Keratinocyte (primary cell): ENCODE results near the gene TENM4. TPM values are rescaled to one million over a fixed set of nuclear protein-coding genes. Genes with fewer than 3 reads are reported as not detected.

Experiments used
- DNase-seq: peaks from one replicate; pipeline ENCODE4 v3.0.0-alpha.2; 2011; ENCODE audit warnings: low read depth, missing footprints, low spot score
- FAIRE-seq: peaks from 2 replicates; lab custom pipeline; 2011; peaks lifted over from hg19 to GRCh38; lab: Jason Lieb, UNC
- H2AFZ ChIP-seq: 2 replicates; pipeline ENCODE4 v1.6.0; 2012; ENCODE audit warnings: low read length, control low read depth, inconsistent platforms; ENCODE audit not compliant: control insufficient read depth
- H3K27ac ChIP-seq: 2 replicates; pipeline ENCODE4 v1.5.1; 2011; ENCODE audit warnings: low read length; ENCODE audit not compliant: control insufficient read depth, insufficient read depth
- H3K27me3 ChIP-seq: 3 replicates; pipeline ENCODE4 v1.6.0; 2011; ENCODE audit warnings: low read length; ENCODE audit not compliant: control insufficient read depth, insufficient read depth; ENCODE audit errors: extremely low read depth
- H3K36me3 ChIP-seq, 2 experiments: 2 replicates in 1 of 2; 3 replicates in 1 of 2; pipeline ENCODE4 v1.5.1; 2011; ENCODE audit warnings: low read length in 2 of 2, mild to moderate bottlenecking in 1 of 2; ENCODE audit not compliant: control insufficient read depth in 2 of 2, insufficient read depth in 2 of 2; ENCODE audit errors: extremely low read depth in 1 of 2
- H3K4me1 ChIP-seq: 3 replicates; pipeline ENCODE4 v1.5.1; 2011; ENCODE audit warnings: low read length; ENCODE audit not compliant: control insufficient read depth, insufficient read depth; ENCODE audit errors: extremely low read depth
- H3K4me2 ChIP-seq: 3 replicates; pipeline ENCODE4 v1.6.0; 2011; ENCODE audit warnings: low read depth, low read length; ENCODE audit not compliant: control insufficient read depth, insufficient read depth; ENCODE audit errors: extremely low read depth
- H3K4me3 ChIP-seq, 3 experiments: fragments of 200-600 bp in 1 of 3; sonication (generic) in 1 of 3; 2 replicates in 2 of 3; 3 replicates in 1 of 3; pipeline ENCODE4 v1.5.1; 2011 to 2016; ENCODE audit warnings: low read length in 3 of 3, mild to moderate bottlenecking in 3 of 3, control low read depth in 2 of 3, inconsistent platforms in 1 of 3, low read depth in 1 of 3, mixed read lengths in 1 of 3, mixed run types in 1 of 3, moderate library complexity in 1 of 3; ENCODE audit not compliant: control insufficient read depth in 2 of 3, insufficient read depth in 2 of 3; ENCODE audit errors: extremely low read depth in 1 of 3
- H3K79me2 ChIP-seq: 2 replicates; pipeline ENCODE4 v1.6.0; 2012; ENCODE audit warnings: low read length; ENCODE audit not compliant: control insufficient read depth, insufficient read depth
- H3K9ac ChIP-seq: 3 replicates; pipeline ENCODE4 v1.6.0; 2011; ENCODE audit warnings: low read length; ENCODE audit not compliant: control insufficient read depth, insufficient read depth; ENCODE audit errors: extremely low read depth
- H3K9me1 ChIP-seq: 3 replicates; pipeline ENCODE4 v1.6.0; 2011; ENCODE audit warnings: low read length; ENCODE audit not compliant: control insufficient read depth, insufficient read depth; ENCODE audit errors: extremely low read depth
- H3K9me3 ChIP-seq: 2 replicates; pipeline ENCODE4 v1.5.1; 2012; ENCODE audit warnings: low read depth, low read length; ENCODE audit not compliant: control insufficient read depth
- H4K20me1 ChIP-seq: 3 replicates; pipeline ENCODE4 v1.6.0; 2011; ENCODE audit warnings: low read length; ENCODE audit not compliant: control insufficient read depth, insufficient read depth; ENCODE audit errors: extremely low read depth
- CTCF ChIP-seq, 3 experiments: IDR thresholded peaks in 1 of 3; conservative IDR thresholded peaks in 1 of 3; optimal IDR thresholded peaks in 1 of 3; 2 replicates in 2 of 3; 3 replicates in 1 of 3; pipeline versions ENCODE3 to v1.5.1; 2011; ENCODE audit warnings: low read length in 3 of 3, mild to moderate bottlenecking in 3 of 3, moderate library complexity in 2 of 3, control low read depth in 1 of 3, inconsistent platforms in 1 of 3; ENCODE audit not compliant: insufficient read depth in 2 of 3; ENCODE audit errors: extremely low read depth in 1 of 3
- EZH2 ChIP-seq: IDR thresholded peaks from one replicate; pipeline ENCODE4 v1.6.1; 2012; ENCODE audit warnings: inconsistent platforms, mild to moderate bottlenecking, low read length, moderate library complexity
- dilution Hi-C: fragments of 300-500 bp; cut with MboI; formaldehyde crosslinking; loops from one replicate; pipeline ENCODE4 v1.7.0; 2020; ENCODE audit warnings: low sequenced_read_pairs; ENCODE audit not compliant: extremely low pct_ligation_motif_present
- polyA plus RNA-seq, 5 experiments: library from polyadenylated mRNA; depleted of rRNA in 3 of 5; stranded (reverse) in 3 of 5; stranded (forward) in 1 of 5; unstranded in 1 of 5; fragments of >200 nt; gene quantifications; 1 replicate in 1 of 5; 2 replicates in 3 of 5; 3 replicates in 1 of 5; pipeline versions ENCODE4 v1.2.1 to v1.2.3, GENCODE V29; 2011 to 2012; ENCODE audit warnings: missing spikeins in 2 of 5, low read depth in 1 of 5, low replicate concordance in 1 of 5

The TENM4 gene
- polyA plus RNA-seq, 1 donor (not counting 4 experiments of a cell fraction or from before 2014, with no cell fraction given) = 3.5 TPM

DNA sequence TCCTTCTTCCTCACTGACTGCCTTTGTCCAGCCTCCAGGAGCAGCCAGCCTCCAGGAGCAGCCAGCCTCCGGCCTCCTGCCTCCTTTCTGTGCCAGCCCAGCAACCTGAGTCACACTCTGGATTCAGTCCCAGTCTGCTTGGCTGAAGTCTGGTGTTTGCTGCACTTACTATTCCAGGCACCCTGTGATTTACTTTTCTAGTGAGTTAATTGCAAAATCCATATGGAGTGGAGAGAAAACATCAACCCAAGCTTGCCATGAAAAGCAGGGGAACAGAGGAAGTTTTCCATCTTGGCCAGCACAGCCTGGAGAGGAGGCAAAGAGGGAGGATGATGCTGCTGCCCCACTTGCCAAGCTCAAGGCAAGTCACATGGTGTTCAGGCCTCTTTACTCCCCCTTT, 400.5 kb downstream of the TENM4 start:
- FAIRE-seq = no peak

GRCh38 chr11:79039122-79039521, 401.7 kb downstream of the TENM4 start:
- no peak for FAIRE-seq

More for the DNA sequence above, 400.5 kb downstream of the TENM4 start:
- no peak overlapping the region for H2AFZ ChIP-seq
- no peaks in the 10 kb centered on the region for H3K27me3 ChIP-seq
- H3K27ac ChIP-seq = no peak overlapping the region
- H4K20me1 ChIP-seq = no peaks in the 10 kb centered on the region
- H3K36me3 ChIP-seq = no peaks in the 10 kb centered on the region
- H3K9ac ChIP-seq = no peak overlapping the region
- no peaks in the 10 kb centered on the region for H3K9me3 ChIP-seq
- H3K79me2 ChIP-seq = no peaks in the 10 kb centered on the region
- dilution Hi-C loops = no loop called here
- no peak for DNase-seq
- TF ChIP-seq EZH2 (no peak), CTCF (optimal IDR thresholded peaks at IDR 0.05 in 1 of 3, IDR thresholded peaks at IDR 0.05 in 1 of 3, conservative IDR thresholded peaks at IDR 0.05 in 1 of 3; ENCODE audit: extremely low read depth in 1 of 3, insufficient read depth in 2 of 3, low read length in 3 of 3) (no peak)
- H3K4me3 ChIP-seq = no peak overlapping the region
- no peaks in the 10 kb centered on the region for H3K9me1 ChIP-seq
- no peak overlapping the region for H3K4me2 ChIP-seq
- peaks cover 27% of the 10 kb centered on the region for H3K4me1 ChIP-seq

More at GRCh38 chr11:79039122-79039521, 401.7 kb downstream of the TENM4 start:
- Histone ChIP-seq H2AFZ (no peak overlapping the region), H3K27ac (no peak overlapping the region), H3K27me3 (no peaks in the 10 kb centered on the region), H3K9me1 (no peaks in the 10 kb centered on the region), H3K36me3 (no peaks in the 10 kb centered on the region), H3K4me2 (no peak overlapping the region), H3K9ac (no peak overlapping the region), H3K9me3 (no peaks in the 10 kb centered on the region), H3K4me3 (no peak overlapping the region), H4K20me1 (no peaks in the 10 kb centered on the region), H3K4me1 (peaks cover 21% of the 10 kb centered on the region), H3K79me2 (no peaks in the 10 kb centered on the region)
- dilution Hi-C loops = no loop called here
- DNase-seq = no peak
- TF ChIP-seq EZH2 (no peak), CTCF (optimal IDR thresholded peaks at IDR 0.05 in 1 of 3, IDR thresholded peaks at IDR 0.05 in 1 of 3, conservative IDR thresholded peaks at IDR 0.05 in 1 of 3; ENCODE audit: extremely low read depth in 1 of 3, insufficient read depth in 2 of 3, low read length in 3 of 3) (no peak)
